Activated T-cell treated with anti-CD3 and anti-CD28 coated beads, Interleukin-2, amount 50 U/mL, for 24 hours (primary cell): Measurements from ENCODE around the gene NCKAP5L.
"Not testable (repeated sequence)": the region's sequence is repeated elsewhere in the genome, so short reads cannot be mapped to it uniquely, and the experiment has no call there.

Experiments used
- DNase-seq: peaks from one replicate; pipeline ENCODE4 v3.0.0-alpha.2; 2020
- H3K27ac Mint-ChIP-seq: 2 replicates; pipeline ENCODE4 v1.8.0; 2020; ENCODE audit warnings: mild to moderate bottlenecking, mixed read lengths
- H3K27me3 Mint-ChIP-seq: 2 replicates; pipeline ENCODE4 v1.8.0; 2020; ENCODE audit warnings: mixed read lengths
- H3K36me3 Mint-ChIP-seq: 2 replicates; pipeline ENCODE4 v1.8.0; 2020; ENCODE audit warnings: low read depth, mixed read lengths
- H3K4me1 Mint-ChIP-seq: 2 replicates; pipeline ENCODE4 v1.8.0; 2020; ENCODE audit warnings: low read depth, mixed read lengths
- H3K4me3 Mint-ChIP-seq: 2 replicates; pipeline ENCODE4 v1.8.0; 2020; ENCODE audit warnings: mild to moderate bottlenecking, moderate library complexity, mixed read lengths
- H3K9me3 Mint-ChIP-seq: 2 replicates; pipeline ENCODE4 v1.8.0; 2020; ENCODE audit warnings: mixed read lengths

Gene NCKAP5L

GRCh38 chr12:49868449-49868848, 40.2 kb upstream of the NCKAP5L start:
- Mint-ChIP-seq H3K4me3 (no peak overlapping the region), H3K36me3 (no peaks in the 10 kb centered on the region), H3K9me3 (no peaks in the 10 kb centered on the region), H3K27ac (no peak overlapping the region), H3K4me1 (no peaks in the 10 kb centered on the region), H3K27me3 (no peaks in the 10 kb centered on the region)
- DNase-seq = no peak

GRCh38 chr12:49867570-49868341, 39.5 kb upstream of the NCKAP5L start:
- Mint-ChIP-seq H3K27ac (no peak overlapping the region), H3K27me3 (no peaks in the 10 kb centered on the region), H3K4me1 (no peaks in the 10 kb centered on the region), H3K36me3 (no peaks in the 10 kb centered on the region), H3K9me3 (no peaks in the 10 kb centered on the region), H3K4me3 (no peak overlapping the region)
- DNase-seq = no peak

DNA sequence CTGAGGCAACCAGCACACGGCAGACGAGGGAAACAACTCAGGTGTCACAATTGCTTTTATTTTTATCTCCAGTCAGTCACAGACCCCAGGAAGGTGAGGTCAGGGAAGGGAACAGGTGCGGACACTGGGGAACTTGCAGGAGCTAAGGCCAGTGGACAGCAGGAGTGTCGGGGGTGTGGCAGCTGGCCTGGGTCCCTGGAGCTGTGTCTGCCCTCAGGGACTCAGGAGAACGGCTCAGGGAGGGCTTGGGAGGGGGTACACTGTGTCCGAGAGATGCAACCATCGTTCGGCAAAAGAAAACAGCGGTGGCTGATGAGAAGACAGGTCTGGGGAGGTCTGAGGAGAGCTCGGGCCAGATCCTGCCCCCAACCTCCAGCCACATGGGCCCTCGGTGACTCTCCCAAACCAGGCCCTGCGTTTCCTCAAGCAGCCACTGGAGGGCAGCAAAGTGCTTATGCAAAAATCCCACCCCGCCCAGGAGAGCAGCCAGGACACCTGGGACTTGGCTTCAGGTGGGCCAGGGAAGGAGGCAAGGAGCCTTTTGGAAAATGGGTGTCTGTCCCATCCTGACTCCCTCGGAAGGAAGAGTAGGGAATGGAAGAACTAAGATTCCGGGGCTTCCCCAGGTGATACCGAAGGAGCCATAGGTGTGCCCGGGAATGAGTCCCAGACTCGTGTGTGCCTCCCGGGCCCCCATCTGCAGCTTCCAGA, 38.8 kb upstream of the NCKAP5L start:
- H3K36me3 Mint-ChIP-seq = no peaks in the 10 kb centered on the region
- H3K9me3 Mint-ChIP-seq = no peaks in the 10 kb centered on the region
- no peak overlapping the region for H3K4me3 Mint-ChIP-seq
- H3K4me1 Mint-ChIP-seq = no peaks in the 10 kb centered on the region
- peak; percentile 87 for DNase-seq
- no peaks in the 10 kb centered on the region for H3K27me3 Mint-ChIP-seq
- no peak overlapping the region for H3K27ac Mint-ChIP-seq

GRCh38 chr12:49865782-49866135, 37.5 kb upstream of the NCKAP5L start:
- Mint-ChIP-seq H3K27ac (no peak overlapping the region), H3K4me3 (no peak overlapping the region), H3K4me1 (no peaks in the 10 kb centered on the region), H3K36me3 (no peaks in the 10 kb centered on the region), H3K9me3 (no peaks in the 10 kb centered on the region), H3K27me3 (no peaks in the 10 kb centered on the region)
- no peak for DNase-seq

GRCh38 chr12:49865109-49865781, 37.0 kb upstream of the NCKAP5L start:
- Mint-ChIP-seq H3K27ac (no peak overlapping the region), H3K9me3 (no peaks in the 10 kb centered on the region), H3K27me3 (no peaks in the 10 kb centered on the region), H3K36me3 (no peaks in the 10 kb centered on the region), H3K4me1 (no peaks in the 10 kb centered on the region), H3K4me3 (no peak overlapping the region)
- no peak for DNase-seq

GRCh38 chr12:49864798-49865090, 36.5 kb upstream of the NCKAP5L start:
- Mint-ChIP-seq H3K9me3 (no peaks in the 10 kb centered on the region), H3K27me3 (no peaks in the 10 kb centered on the region), H3K27ac (no peak overlapping the region), H3K4me1 (no peaks in the 10 kb centered on the region), H3K36me3 (no peaks in the 10 kb centered on the region), H3K4me3 (no peak overlapping the region)
- DNase-seq = no peak

GRCh38 chr12:49863946-49864797, 36.0 kb upstream of the NCKAP5L start:
- Mint-ChIP-seq H3K27ac (no peak overlapping the region), H3K36me3 (no peaks in the 10 kb centered on the region), H3K4me1 (no peaks in the 10 kb centered on the region), H3K4me3 (no peak overlapping the region), H3K9me3 (no peaks in the 10 kb centered on the region), H3K27me3 (no peaks in the 10 kb centered on the region)
- DNase-seq = no peak

DNA sequence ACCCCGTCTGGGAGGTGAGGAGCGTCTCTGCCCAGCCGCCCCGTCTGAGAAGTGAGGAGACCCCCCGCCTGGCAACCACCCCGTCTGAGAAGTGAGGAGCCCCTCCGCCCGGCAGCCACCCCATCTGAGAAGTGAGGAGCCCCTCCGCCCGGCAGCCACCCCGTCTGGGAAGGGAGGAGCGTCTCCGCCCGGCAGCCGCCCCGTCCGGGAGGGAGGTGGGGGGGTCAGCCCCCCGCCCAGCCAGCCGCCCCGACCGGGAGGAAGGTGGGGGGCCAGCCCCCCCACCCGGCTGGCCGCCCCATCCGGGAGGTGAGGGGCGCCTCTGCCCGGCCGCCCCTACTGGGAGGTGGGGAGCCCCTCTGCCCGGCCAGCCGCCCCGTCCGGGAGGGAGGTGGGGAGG, 32.7 kb upstream of the NCKAP5L start:
- H3K36me3 Mint-ChIP-seq, H3K9me3 Mint-ChIP-seq, H3K27me3 Mint-ChIP-seq, H3K27ac Mint-ChIP-seq, DNase-seq, H3K4me1 Mint-ChIP-seq, H3K4me3 Mint-ChIP-seq: not testable (repeated sequence)

DNA sequence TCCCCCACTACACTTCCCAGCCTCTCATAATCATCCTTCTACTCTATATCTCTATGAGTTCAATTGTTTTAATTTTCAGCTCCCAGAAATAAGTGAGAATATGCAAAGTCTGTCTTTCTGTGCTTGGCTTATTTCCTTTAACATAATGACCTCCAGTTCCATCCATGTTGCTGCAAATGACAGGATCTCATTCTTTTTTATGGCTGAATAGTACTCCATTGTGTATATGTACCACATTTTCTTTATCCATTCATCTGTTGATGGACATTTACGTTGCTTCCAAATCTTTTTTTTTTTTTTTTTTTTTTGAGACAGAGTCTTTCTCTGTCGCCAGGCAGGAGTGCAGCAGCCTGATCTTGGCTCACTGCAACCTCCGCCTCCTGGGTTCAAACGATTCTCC, 27.7 kb upstream of the NCKAP5L start:
- not testable (repeated sequence) for H3K4me1 Mint-ChIP-seq, H3K36me3 Mint-ChIP-seq, H3K9me3 Mint-ChIP-seq, H3K27me3 Mint-ChIP-seq, H3K4me3 Mint-ChIP-seq, DNase-seq, H3K27ac Mint-ChIP-seq

- Mint-ChIP-seq H3K27me3 (no peaks in the 10 kb centered on the region), H3K4me3 (no peak overlapping the region), H3K9me3 (no peaks in the 10 kb centered on the region), H3K27ac (no peak overlapping the region), H3K4me1 (peaks cover 5% of the 10 kb centered on the region), H3K36me3 (no peaks in the 10 kb centered on the region)
- DNase-seq = no peak
Measured at GRCh38 chr12:49854976-49855375, 26.8 kb upstream of the NCKAP5L start.

- H3K27ac Mint-ChIP-seq = no peak overlapping the region
- H3K4me3 Mint-ChIP-seq = no peak overlapping the region
- no peak for DNase-seq
- H3K27me3 Mint-ChIP-seq = peaks cover 8% of the 10 kb centered on the region
- peaks cover 5% of the 10 kb centered on the region for H3K4me1 Mint-ChIP-seq
- no peaks in the 10 kb centered on the region for H3K36me3 Mint-ChIP-seq
- no peaks in the 10 kb centered on the region for H3K9me3 Mint-ChIP-seq
Measured at GRCh38 chr12:49853671-49854070, 25.5 kb upstream of the NCKAP5L start.

- H3K27ac Mint-ChIP-seq = peak overlapping the region; percentile 26
- H3K4me3 Mint-ChIP-seq = no peak overlapping the region
- peaks cover 26% of the 10 kb centered on the region for H3K4me1 Mint-ChIP-seq
- DNase-seq = no peak
- H3K36me3 Mint-ChIP-seq = peaks cover 8% of the 10 kb centered on the region
- H3K27me3 Mint-ChIP-seq = peaks cover 12% of the 10 kb centered on the region
- no peaks in the 10 kb centered on the region for H3K9me3 Mint-ChIP-seq
Measured at GRCh38 chr12:49847161-49847560, 18.9 kb upstream of the NCKAP5L start.

GRCh38 chr12:49846032-49846431, 17.8 kb upstream of the NCKAP5L start:
- Mint-ChIP-seq H3K27ac (no peak overlapping the region), H3K4me3 (no peak overlapping the region), H3K4me1 (peaks cover 36% of the 10 kb centered on the region), H3K36me3 (peaks cover 11% of the 10 kb centered on the region), H3K27me3 (peaks cover 12% of the 10 kb centered on the region), H3K9me3 (no peaks in the 10 kb centered on the region)
- no peak for DNase-seq

DNA sequence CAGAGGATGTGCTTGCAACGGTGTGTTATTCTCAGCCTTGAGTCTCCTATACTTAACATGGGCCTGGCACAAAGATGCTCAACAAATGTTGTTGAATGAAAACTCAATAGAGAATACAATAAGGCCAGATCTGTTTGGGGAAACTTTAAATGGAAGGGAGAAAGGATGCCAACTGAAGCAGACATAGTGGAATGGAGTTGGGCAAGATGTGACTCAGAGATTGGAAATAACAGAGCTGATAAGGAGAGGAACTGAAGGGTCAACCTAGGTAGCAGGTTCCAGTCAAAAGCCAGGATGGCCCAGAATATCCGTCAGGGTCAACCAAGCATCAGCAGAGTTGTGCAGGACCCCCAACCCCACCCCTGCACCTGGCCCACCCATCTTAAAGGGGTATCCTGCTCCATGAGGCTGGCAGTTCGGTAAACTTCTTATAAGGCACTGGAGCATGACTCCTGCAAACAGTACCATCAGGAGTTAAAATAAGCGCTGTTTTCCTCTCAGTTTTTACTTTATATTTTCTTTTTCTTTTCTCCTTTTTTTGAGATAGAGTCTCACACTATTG, 15.7 kb upstream of the NCKAP5L start:
- no peak for DNase-seq
- peaks cover 35% of the 10 kb centered on the region for H3K4me1 Mint-ChIP-seq
- H3K36me3 Mint-ChIP-seq = peaks cover 11% of the 10 kb centered on the region
- H3K9me3 Mint-ChIP-seq = no peaks in the 10 kb centered on the region
- H3K4me3 Mint-ChIP-seq = peak overlapping the region; percentile 96
- peak overlapping the region; percentile 48 for H3K27ac Mint-ChIP-seq
- peaks cover 7% of the 10 kb centered on the region for H3K27me3 Mint-ChIP-seq
